Renal cortical epithelial cell (primary cell): ENCODE measurements around the gene TREX2. TPM values are rescaled to one million over a fixed set of nuclear protein-coding genes. Genes with fewer than 3 reads are reported as not detected.

Source experiments
- DNase-seq: peaks from one replicate; pipeline ENCODE4 v3.0.0-alpha.2; 2011; ENCODE audit warnings: low read depth
- total RNA-seq: library from RNA; depleted of rRNA; stranded (reverse); fragments of >200 nt; gene quantifications from 2 replicates; pipeline ENCODE4 v1.2.3, GENCODE V29; 2014

TREX2 gene
- total RNA-seq, 1 donor from 2014 or later: 0.50 TPM

GRCh38 chrX:153475751-153476281 is 30.0 kb upstream of the TREX2 start:
- no peak for DNase-seq

GRCh38 chrX:153475271-153475670 is 29.4 kb upstream of the TREX2 start:
- no peak for DNase-seq

GRCh38 chrX:153474718-153475117 is 28.9 kb upstream of the TREX2 start:
- DNase-seq: no peak

- no peak for DNase-seq
Measured at GRCh38 chrX:153474266-153474665, 28.4 kb upstream of the TREX2 start.

GRCh38 chrX:153473126-153473525 is 27.3 kb upstream of the TREX2 start:
- DNase-seq: no peak

GRCh38 chrX:153471663-153472280 is 25.9 kb upstream of the TREX2 start:
- no peak for DNase-seq

- DNase-seq: peak; percentile 63
Measured at GRCh38 chrX:153470411-153471363, 24.8 kb upstream of the TREX2 start, which contains the start of gene HAUS7. TSS of gene HAUS7 (minus strand) at chrX:153470576. CDS start at chrX:153470557, 19 bp downstream.

GRCh38 chrX:153469811-153470410 is 24.1 kb upstream of the TREX2 start:
- DNase-seq: no peak

- no peak for DNase-seq
Measured at GRCh38 chrX:153468008-153468580, 22.2 kb upstream of the TREX2 start.

- DNase-seq: no peak
Measured at GRCh38 chrX:153465691-153466380, 20.0 kb upstream of the TREX2 start.

- DNase-seq: no peak
Measured at GRCh38 chrX:153464116-153464515, 18.3 kb upstream of the TREX2 start.

- DNase-seq: no peak
Measured at GRCh38 chrX:153463556-153463955, 17.7 kb upstream of the TREX2 start.

- DNase-seq: peak; percentile 11
Measured at GRCh38 chrX:153463031-153463430, 17.2 kb upstream of the TREX2 start.

- DNase-seq: no peak
Measured at GRCh38 chrX:153462291-153462690, 16.4 kb upstream of the TREX2 start.

GRCh38 chrX:153460826-153461225 is 15.0 kb upstream of the TREX2 start:
- no peak for DNase-seq

- peak; percentile 66 for DNase-seq
Measured at GRCh38 chrX:153459986-153460385, 14.1 kb upstream of the TREX2 start.

GRCh38 chrX:153458476-153458875 is 12.6 kb upstream of the TREX2 start:
- no peak for DNase-seq

- no peak for DNase-seq
Measured at GRCh38 chrX:153457827-153458466, 12.1 kb upstream of the TREX2 start.

GRCh38 chrX:153457136-153457825 is 11.4 kb upstream of the TREX2 start:
- no peak for DNase-seq

- no peak for DNase-seq
Measured at GRCh38 chrX:153456704-153457103, 10.8 kb upstream of the TREX2 start.
